Hematopoietic multipotent progenitor cell (in vitro differentiated cells): ENCODE results near the gene PAH. TPM values are rescaled to one million over a fixed set of nuclear protein-coding genes. Genes with fewer than 3 reads are reported as not detected.
A peak's percentile ranks its signal among the peaks of the same experiment; 100 is the strongest.

Source experiments
- DNase-seq, 3 donors: peaks; one replicate each; pipeline ENCODE4 v3.0.0-alpha.2; 2011 to 2015; ENCODE audit warnings: low read depth in 2 of 3, low spot score in 2 of 3
- total RNA-seq: library from RNA; depleted of rRNA; stranded (reverse); fragments of >200 nt; gene quantifications from one replicate; pipeline ENCODE4 v1.2.3, GENCODE V29; 2012

Gene PAH
- total RNA-seq, 1 donor = not detected

DNA sequence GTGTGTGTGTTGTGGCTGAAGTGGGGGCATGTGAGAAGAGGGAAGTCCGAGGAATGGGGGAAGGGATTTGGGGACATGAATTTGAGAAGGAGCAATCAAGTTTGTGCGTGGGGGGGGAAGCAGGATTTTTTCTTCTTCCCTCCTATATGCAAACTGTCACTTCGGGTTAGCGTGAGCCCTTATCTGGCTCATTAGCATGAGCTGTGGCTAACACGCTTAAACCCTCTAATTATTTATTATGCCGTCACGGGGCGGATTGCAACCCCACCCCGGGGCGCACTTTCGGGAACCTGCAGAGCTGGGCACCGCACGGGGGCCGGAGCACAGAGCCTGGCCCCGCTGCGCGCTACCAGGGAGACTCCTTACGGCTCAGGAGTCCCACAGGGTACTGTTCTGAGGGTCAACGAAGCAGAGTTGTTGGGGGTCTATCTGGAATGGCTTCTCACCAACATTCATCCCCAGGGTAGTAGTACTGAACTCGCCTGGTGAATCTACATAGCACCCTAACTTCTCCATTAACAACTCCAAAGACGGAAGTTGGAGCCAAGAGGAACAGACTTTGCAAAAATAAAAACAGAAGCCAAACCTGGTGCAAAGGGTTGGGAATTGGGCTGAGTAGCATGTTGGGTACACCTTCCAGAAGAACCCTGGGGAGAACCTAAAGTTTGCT is 34.0 kb upstream of the PAH start:
- DNase-seq = no peak

- no peak for DNase-seq
These were observed 33.3 kb upstream of the PAH start for GRCh38 chr12:102950107-102950949.

DNA sequence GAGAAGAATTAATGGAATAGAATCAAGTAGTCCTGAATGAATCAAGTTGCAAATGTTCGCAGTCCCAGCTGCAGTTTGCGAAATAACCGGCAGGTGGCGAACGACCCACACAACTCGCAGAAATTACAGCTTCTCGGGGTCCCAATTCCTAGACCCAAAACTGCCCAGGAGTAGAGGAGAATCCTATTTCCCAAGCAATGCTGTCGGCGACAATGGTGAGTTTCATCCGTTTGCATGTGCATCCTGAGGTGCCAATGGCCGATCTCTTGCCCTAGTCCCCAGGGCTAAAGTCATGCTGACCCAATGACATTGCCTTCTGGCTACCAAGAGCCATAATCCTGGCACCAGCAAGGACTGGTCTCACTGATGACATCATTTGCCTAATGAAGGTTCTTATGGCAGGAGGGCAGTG is 31.9 kb upstream of the PAH start:
- peak; percentile 19 to 59 (median 35) for DNase-seq

- no peak for DNase-seq
These were observed 29.0 kb upstream of the PAH start for GRCh38 chr12:102946042-102946441.

GRCh38 chr12:102939670-102940222 is 22.7 kb upstream of the PAH start:
- no peak for DNase-seq

GRCh38 chr12:102939059-102939458 is 22.0 kb upstream of the PAH start:
- no peak for DNase-seq

GRCh38 chr12:102933168-102933567 is 16.1 kb upstream of the PAH start:
- no peak for DNase-seq

DNA sequence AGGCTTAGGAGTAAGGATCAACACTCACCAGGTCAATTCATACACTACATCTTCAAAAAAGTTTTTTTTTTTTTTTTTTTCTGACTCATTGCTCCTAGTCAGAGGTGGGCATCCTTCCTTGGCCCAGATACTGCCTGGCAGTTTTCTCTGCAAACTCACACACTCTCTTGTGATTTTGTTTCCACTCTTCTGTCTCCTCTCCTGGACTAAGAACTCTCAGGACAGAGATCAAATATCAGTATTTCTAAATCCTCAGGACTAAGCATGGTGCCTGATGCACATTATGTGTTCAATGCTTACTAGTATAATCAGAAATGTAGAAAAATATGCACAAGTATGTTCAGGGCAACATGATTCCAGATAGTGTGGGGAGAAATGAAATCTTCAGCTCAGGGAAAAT is 10.2 kb upstream of the PAH start:
- DNase-seq = no peak

DNA sequence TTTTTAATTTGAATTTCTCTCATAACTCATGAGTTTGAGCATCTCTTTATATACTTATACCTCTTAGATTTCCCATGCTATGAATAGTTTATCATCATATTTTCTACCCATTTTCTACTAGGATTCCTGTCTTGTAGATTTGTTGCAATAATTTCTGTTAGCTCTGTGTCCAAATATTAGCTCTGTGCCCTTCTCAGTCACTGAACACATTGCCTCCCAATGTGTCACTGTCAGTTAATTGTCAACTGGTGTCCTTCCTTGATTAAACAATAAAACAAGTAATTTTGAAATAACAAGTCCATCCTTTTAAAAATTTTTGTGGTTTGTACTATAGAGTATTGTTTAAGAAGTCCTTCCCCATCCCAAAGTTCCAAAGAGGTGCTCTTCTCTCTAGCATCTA is 4.2 kb upstream of the PAH start:
- DNase-seq = no peak

DNA sequence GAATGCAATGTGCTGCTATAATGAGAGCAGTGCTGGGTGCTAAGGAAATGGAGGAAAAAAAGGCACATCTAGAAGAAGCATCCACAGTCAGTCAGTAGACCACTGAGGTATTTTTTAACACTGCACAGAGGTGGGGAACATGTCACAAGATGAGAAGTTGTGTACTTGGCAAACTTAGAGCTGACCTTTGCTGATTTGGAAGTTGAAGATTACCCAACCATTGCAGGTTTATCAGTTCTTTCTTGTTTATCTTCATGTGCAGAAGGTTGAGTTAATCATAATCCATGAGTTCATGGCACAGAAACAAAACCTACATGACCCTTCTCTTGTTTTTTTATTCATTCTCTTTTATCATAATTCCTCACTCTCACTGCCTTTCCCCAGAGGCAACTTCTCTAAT is 3.2 kb upstream of the PAH start:
- DNase-seq = no peak

DNA sequence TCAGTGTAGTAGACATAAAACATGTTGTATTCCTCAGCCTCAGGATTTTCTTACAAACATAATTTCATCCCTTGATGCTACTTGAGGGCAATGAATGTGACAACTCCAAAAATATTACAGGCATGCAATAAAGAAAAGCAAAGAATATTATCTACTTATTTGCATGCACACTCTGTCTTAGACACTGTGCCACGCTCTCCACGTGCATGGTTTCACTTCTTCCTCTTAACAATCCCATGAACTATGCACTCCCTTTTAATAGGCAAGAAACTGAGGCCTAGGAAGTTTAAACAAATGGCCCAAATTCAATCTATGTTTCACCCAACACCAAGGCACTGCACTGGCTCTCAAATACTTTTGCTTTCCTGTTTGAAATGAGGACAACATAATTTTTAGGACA is 1.8 kb upstream of the PAH start:
- DNase-seq = no peak

DNA sequence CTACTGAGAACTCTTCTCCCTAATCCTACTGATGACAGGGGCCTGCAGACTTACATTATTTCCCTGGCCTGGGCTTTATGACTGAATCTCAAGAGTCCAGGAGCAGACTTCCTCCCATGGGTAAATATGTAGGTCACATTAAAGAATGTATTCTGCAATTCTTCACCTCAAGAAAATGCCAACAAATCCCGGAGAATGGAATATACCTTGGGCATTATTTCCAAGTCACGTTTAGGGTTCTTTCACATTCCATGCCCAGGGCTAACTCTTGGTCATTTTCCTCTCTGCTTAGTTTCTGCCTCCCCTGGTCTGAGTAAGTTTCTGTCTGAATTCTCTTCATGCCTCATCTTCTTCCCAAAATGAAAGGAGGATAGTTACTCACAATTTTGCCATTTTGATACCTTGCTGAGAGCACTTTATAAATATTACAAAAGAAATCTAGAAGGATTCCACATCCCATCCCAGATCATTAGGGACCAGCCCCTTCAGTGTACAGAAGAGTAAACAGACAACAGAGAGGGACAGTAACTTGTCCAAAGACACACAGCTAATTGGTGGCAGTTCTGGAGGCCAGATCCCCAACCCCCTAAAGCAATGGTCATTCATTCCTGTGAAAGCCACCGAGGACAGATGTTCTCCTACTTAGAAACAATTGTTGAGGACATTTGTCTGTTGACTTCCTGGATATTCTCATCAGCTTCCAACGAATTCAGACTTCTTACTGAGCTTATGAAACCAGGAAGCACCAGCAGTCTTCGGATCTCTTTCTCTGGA is 605 bp downstream of the PAH start:
- DNase-seq = no peak

GRCh38 chr12:102913453-102914226 is 3.4 kb downstream of the PAH start:
- DNase-seq = no peak

DNA sequence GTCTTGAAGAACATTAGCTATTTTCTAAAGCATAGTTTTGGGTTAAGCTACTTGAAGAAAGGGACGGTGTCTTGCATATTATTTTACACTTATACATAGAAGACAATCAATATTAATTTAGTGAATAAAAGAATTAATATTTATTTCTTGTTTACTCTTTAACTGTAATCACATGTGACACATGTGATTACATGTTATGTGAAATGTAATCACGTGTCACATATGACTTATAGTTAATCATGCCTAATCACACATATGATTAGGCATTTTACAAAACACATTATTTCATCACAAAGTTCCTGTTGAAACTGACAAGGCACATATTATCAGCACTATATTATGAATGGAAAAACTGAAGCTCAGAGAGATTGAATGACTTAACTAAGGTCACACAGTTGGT is 4.8 kb downstream of the PAH start:
- no peak for DNase-seq

GRCh38 chr12:102911320-102911719 is 5.7 kb downstream of the PAH start:
- DNase-seq = no peak

- DNase-seq = no peak
These were observed 6.3 kb downstream of the PAH start for GRCh38 chr12:102910792-102911191.

GRCh38 chr12:102910137-102910536 is 6.9 kb downstream of the PAH start:
- no peak for DNase-seq

GRCh38 chr12:102907918-102908317 is 9.1 kb downstream of the PAH start:
- DNase-seq = no peak

- no peak for DNase-seq
These were observed 11.8 kb downstream of the PAH start for GRCh38 chr12:102905229-102905628.

GRCh38 chr12:102903337-102904007 is 13.6 kb downstream of the PAH start:
- no peak for DNase-seq
